Fibroblast of the aortic adventitia (primary cell): ENCODE results near the gene DNASE1L2. TPM values are rescaled to one million over a fixed set of nuclear protein-coding genes. Genes with fewer than 3 reads are reported as not detected.

Experiments
- DNase-seq: peaks from one replicate; pipeline ENCODE4 v3.0.0-alpha.2; 2010; ENCODE audit warnings: low read depth
- H3K4me3 ChIP-seq: 2 replicates; pipeline ENCODE4 v1.5.1; 2011; ENCODE audit warnings: low read depth, mild to moderate bottlenecking, control low read depth, low read length, moderate library complexity
- total RNA-seq: library from RNA; depleted of rRNA; stranded (reverse); fragments of >200 nt; gene quantifications from 2 replicates; pipeline ENCODE4 v1.2.3, GENCODE V29; 2012; ENCODE audit warnings: low replicate concordance
- TF ChIP-seq, protein P1 (sequence below): IDR thresholded peaks from 2 replicates; pipeline ENCODE4 v1.5.1; 2011; ENCODE audit warnings: mild to moderate bottlenecking, low read length, control low read depth, inconsistent platforms; ENCODE audit not compliant: insufficient read depth

The DNASE1L2 gene, protein sequence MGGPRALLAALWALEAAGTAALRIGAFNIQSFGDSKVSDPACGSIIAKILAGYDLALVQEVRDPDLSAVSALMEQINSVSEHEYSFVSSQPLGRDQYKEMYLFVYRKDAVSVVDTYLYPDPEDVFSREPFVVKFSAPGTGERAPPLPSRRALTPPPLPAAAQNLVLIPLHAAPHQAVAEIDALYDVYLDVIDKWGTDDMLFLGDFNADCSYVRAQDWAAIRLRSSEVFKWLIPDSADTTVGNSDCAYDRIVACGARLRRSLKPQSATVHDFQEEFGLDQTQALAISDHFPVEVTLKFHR
- total RNA-seq: 0.16 and 0.63 TPM in 2 replicates

DNA sequence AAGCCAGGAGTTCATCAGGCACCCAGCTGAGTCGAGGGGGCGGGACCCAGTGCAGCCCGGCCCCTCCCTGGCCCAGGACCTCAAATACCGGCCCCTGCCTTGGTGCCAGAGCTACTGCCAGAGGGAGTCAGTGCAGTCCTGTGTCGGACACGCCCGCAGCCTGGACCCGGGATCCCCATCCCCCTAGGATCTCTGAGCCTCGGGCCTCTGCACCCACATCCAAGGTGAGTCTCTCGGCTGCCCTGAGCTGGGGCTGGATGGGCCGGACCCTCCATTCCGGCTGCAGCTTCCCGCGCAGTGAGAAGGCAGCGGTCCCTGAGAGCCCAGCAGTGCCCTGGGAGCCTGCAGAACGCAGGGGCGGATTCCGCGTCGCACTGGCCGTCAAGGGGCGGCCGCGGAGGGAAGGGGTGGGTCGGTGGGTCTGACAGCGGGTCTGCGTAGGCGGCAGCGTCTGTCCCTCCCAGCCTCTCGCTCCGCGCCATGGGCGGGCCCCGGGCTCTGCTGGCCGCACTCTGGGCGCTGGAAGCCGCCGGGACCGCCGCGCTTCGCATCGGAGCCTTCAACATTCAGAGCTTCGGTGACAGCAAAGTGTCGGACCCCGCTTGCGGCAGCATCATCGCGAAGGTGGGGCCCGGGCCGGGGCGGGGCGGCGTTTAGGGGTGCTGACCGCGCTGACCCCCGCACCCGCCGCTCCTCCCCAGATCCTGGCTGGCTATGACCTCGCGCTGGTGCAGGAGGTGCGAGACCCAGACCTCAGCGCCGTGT, at the start of gene DNASE1L2:
Gene DNASE1L2, plus strand, starts transcription at position 108 of the 765 bp plus-strand sequence. Its CDS starts 373 bp downstream, at position 481.
- TF ChIP-seq, protein P1, sequence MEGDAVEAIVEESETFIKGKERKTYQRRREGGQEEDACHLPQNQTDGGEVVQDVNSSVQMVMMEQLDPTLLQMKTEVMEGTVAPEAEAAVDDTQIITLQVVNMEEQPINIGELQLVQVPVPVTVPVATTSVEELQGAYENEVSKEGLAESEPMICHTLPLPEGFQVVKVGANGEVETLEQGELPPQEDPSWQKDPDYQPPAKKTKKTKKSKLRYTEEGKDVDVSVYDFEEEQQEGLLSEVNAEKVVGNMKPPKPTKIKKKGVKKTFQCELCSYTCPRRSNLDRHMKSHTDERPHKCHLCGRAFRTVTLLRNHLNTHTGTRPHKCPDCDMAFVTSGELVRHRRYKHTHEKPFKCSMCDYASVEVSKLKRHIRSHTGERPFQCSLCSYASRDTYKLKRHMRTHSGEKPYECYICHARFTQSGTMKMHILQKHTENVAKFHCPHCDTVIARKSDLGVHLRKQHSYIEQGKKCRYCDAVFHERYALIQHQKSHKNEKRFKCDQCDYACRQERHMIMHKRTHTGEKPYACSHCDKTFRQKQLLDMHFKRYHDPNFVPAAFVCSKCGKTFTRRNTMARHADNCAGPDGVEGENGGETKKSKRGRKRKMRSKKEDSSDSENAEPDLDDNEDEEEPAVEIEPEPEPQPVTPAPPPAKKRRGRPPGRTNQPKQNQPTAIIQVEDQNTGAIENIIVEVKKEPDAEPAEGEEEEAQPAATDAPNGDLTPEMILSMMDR: no peak
- DNase-seq: no peak

GRCh38 chr16:2186505-2186904, 49.7 kb upstream of the DNASE1L2 start:
- no peak for DNase-seq
- TF ChIP-seq, protein P1: no peak

More for the DNA sequence above, at the start of gene DNASE1L2:
- H3K4me3 ChIP-seq: peak within 1 kb of the TSS; percentile 44

GRCh38 chr16:2187212-2187611, 49.0 kb upstream of the DNASE1L2 start:
- no peak overlapping the region for H3K4me3 ChIP-seq
- DNase-seq: no peak
- TF ChIP-seq, protein P1: no peak

More at GRCh38 chr16:2186505-2186904, 49.7 kb upstream of the DNASE1L2 start:
- no peak overlapping the region for H3K4me3 ChIP-seq

- TF ChIP-seq, protein P1: no peak
- H3K4me3 ChIP-seq: no peak overlapping the region
- DNase-seq: no peak
These were observed 47.8 kb upstream of the DNASE1L2 start for GRCh38 chr16:2188395-2188794.

DNA sequence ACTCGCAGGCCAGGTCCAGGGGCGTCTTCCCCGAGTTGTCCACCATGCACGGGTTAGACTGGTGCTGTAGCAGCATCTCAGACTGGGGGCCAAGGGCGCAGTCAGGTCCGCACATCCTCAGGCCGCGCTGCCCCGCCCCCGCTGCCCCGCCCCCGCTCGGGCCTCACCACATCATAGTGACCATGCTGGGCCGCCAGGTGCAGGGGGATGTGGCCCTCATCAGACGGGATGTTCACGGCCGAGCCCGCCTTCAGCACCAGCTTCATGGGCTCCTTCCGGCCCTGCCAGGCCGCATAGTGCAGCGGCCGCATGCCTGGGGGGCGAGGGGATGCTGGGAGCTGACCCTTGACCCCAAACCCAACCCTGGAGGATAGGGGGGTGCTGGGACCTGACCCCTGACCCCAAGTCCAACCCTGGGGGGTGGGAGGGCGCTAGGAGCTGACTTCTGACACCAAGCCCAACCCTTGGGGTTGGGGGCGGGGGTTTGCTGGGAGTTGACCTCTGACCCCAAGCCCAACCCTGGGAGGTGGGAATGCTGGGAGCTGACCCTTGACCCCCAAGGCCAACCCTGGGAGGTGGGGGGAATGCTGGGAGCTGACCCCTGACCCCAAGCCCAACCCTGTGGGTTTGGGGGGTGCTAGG, 46.9 kb upstream of the DNASE1L2 start:
- TF ChIP-seq, protein P1: no peak
- DNase-seq: no peak

GRCh38 chr16:2190002-2190658, 46.1 kb upstream of the DNASE1L2 start:
- DNase-seq: no peak
- H3K4me3 ChIP-seq: no peak overlapping the region
- TF ChIP-seq, protein P1: no peak

More for the DNA sequence above, 46.9 kb upstream of the DNASE1L2 start:
- H3K4me3 ChIP-seq: no peak overlapping the region
